H9 (cell line): ENCODE data around the gene PRKCD. TPM values are rescaled to one million over a fixed set of nuclear protein-coding genes. Genes with fewer than 3 reads are reported as not detected.
A peak's percentile ranks its signal among the peaks of the same experiment; 100 is the strongest.

ENCODE experiments used
- DNase-seq: peaks from one replicate; pipeline ENCODE4 v3.0.0-alpha.2; 2017
- H2AFZ ChIP-seq: one replicate; pipeline ENCODE4 v1.6.1; 2013; ENCODE audit warnings: mild to moderate bottlenecking, low read length, control low read depth, moderate library complexity
- H2AK5ac ChIP-seq: 2 replicates; pipeline ENCODE4 v1.6.1; 2013; ENCODE audit warnings: low read length, control low read depth, mixed read lengths; ENCODE audit not compliant: insufficient read length
- H2BK120ac ChIP-seq: one replicate; pipeline ENCODE4 v1.6.1; 2013; ENCODE audit warnings: low read depth, mild to moderate bottlenecking, low read length, control low read depth, inconsistent platforms; ENCODE audit not compliant: poor library complexity, severe bottlenecking
- H2BK12ac ChIP-seq: 2 replicates; pipeline ENCODE4 v1.6.1; 2013; ENCODE audit warnings: low read length, control low read depth, mixed read lengths, low read depth; ENCODE audit not compliant: insufficient read length
- H2BK15ac ChIP-seq: 2 replicates; pipeline ENCODE4 v1.6.1; 2013; ENCODE audit warnings: low read depth, low read length, control low read depth
- H2BK20ac ChIP-seq: one replicate; pipeline ENCODE4 v1.6.1; 2013; ENCODE audit warnings: low read depth, mild to moderate bottlenecking, low read length, control low read depth, inconsistent platforms; ENCODE audit not compliant: poor library complexity, severe bottlenecking
- H2BK5ac ChIP-seq: 2 replicates; pipeline ENCODE4 v1.6.1; 2013; ENCODE audit warnings: low read length, control low read depth, mixed read lengths; ENCODE audit not compliant: insufficient read length
- H3K14ac ChIP-seq: 2 replicates; pipeline ENCODE4 v1.6.1; 2013; ENCODE audit warnings: low read length, control low read depth; ENCODE audit not compliant: insufficient read depth
- H3K18ac ChIP-seq: 2 replicates; pipeline ENCODE4 v1.6.1; 2013; ENCODE audit warnings: low read depth, mild to moderate bottlenecking, mixed read lengths, low read length, control low read depth; ENCODE audit not compliant: insufficient read length
- H3K23ac ChIP-seq: 2 replicates; pipeline ENCODE4 v1.6.1; 2013; ENCODE audit warnings: low read length, control low read depth, mixed read lengths, low read depth; ENCODE audit not compliant: insufficient read length
- H3K23me2 ChIP-seq: 2 replicates; pipeline ENCODE4 v1.6.1; 2013; ENCODE audit warnings: low read depth, mild to moderate bottlenecking, mixed read lengths, low read length, control low read depth; ENCODE audit not compliant: insufficient read length, poor library complexity, severe bottlenecking
- H3K27ac ChIP-seq: 2 replicates; pipeline ENCODE4 v1.5.1; 2013; ENCODE audit warnings: low read length, control low read depth, mixed read lengths, low read depth; ENCODE audit not compliant: insufficient read length
- H3K27me3 ChIP-seq: 2 replicates; pipeline ENCODE4 v1.6.1; 2013; ENCODE audit warnings: low read length, control low read depth, inconsistent platforms; ENCODE audit not compliant: insufficient read depth
- H3K4ac ChIP-seq: 2 replicates; pipeline ENCODE4 v1.6.1; 2013; ENCODE audit warnings: low read depth, mild to moderate bottlenecking, control low read depth, inconsistent platforms, low read length, moderate library complexity
- H3K4me1 ChIP-seq: 2 replicates; pipeline ENCODE4 v1.6.1; 2013; ENCODE audit warnings: low read length, control low read depth, inconsistent platforms; ENCODE audit not compliant: insufficient read depth
- H3K4me2 ChIP-seq: 2 replicates; pipeline ENCODE4 v1.6.1; 2013; ENCODE audit warnings: low read length, control low read depth, mixed read lengths; ENCODE audit not compliant: insufficient read length, insufficient read depth
- H3K56ac ChIP-seq: 2 replicates; pipeline ENCODE4 v1.6.1; 2013; ENCODE audit warnings: low read depth, mild to moderate bottlenecking, mixed read lengths, low read length, control low read depth; ENCODE audit not compliant: insufficient read length
- H3K79me1 ChIP-seq: 2 replicates; pipeline ENCODE4 v1.6.1; 2013; ENCODE audit warnings: low read depth, mild to moderate bottlenecking, moderate library complexity, low read length, control low read depth, inconsistent platforms; ENCODE audit not compliant: insufficient read depth, poor library complexity, severe bottlenecking
- H3K79me2 ChIP-seq: 2 replicates; pipeline ENCODE4 v1.6.1; 2013; ENCODE audit warnings: low read length, control low read depth, inconsistent platforms; ENCODE audit not compliant: insufficient read depth
- H3K9ac ChIP-seq: 2 replicates; pipeline ENCODE4 v1.6.1; 2013; ENCODE audit warnings: low read length, control low read depth, mixed read lengths; ENCODE audit not compliant: insufficient read length; ENCODE audit errors: extremely low read depth
- H3K9me3 ChIP-seq: one replicate; pipeline ENCODE4 v1.6.1; 2013; ENCODE audit warnings: low read depth, low read length, inconsistent platforms; ENCODE audit not compliant: control insufficient read depth
- H3T11ph ChIP-seq: one replicate; pipeline ENCODE4 v1.6.1; 2013; ENCODE audit warnings: mild to moderate bottlenecking, low read length, control low read depth, inconsistent platforms
- H4K20me1 ChIP-seq: one replicate; pipeline ENCODE4 v1.6.1; 2013; ENCODE audit not compliant: control insufficient read depth, insufficient read length, insufficient read depth
- H4K5ac ChIP-seq: 2 replicates; pipeline ENCODE4 v1.6.1; 2013; ENCODE audit warnings: low read depth, mild to moderate bottlenecking, mixed read lengths, low read length, control low read depth; ENCODE audit not compliant: insufficient read length
- H4K8ac ChIP-seq: replicated peaks from 2 replicates; pipeline ENCODE4 v1.6.1; 2013; ENCODE audit warnings: low read length, control low read depth, mixed read lengths, low read depth; ENCODE audit not compliant: insufficient read length
- H4K91ac ChIP-seq: 2 replicates; pipeline ENCODE4 v1.6.1; 2013; ENCODE audit warnings: low read depth, mild to moderate bottlenecking, moderate library complexity, mixed read lengths, low read length, control low read depth; ENCODE audit not compliant: insufficient read length
- H3K27ac Mint-ChIP-seq, 3 experiments: 2 replicates in 2 of 3; 3 replicates in 1 of 3; pipeline ENCODE4 v1.8.0; 2020 to 2021; ENCODE audit warnings: mixed read lengths in 3 of 3, mild to moderate bottlenecking in 1 of 3, moderate library complexity in 1 of 3
- H3K27me3 Mint-ChIP-seq: 2 replicates; pipeline ENCODE4 v1.8.0; 2021; ENCODE audit warnings: low read depth, mild to moderate bottlenecking, moderate library complexity, mixed read lengths
- H3K36me3 Mint-ChIP-seq, 3 experiments: 2 replicates in 2 of 3; 3 replicates in 1 of 3; pipeline ENCODE4 v1.8.0; 2020 to 2021; ENCODE audit warnings: low read depth in 3 of 3, mixed read lengths in 3 of 3; ENCODE audit not compliant: insufficient read depth in 1 of 3
- H3K4me1 Mint-ChIP-seq, 2 experiments: 2 replicates each; pipeline ENCODE4 v1.8.0; 2020; ENCODE audit warnings: mixed read lengths in 2 of 2
- H3K4me3 Mint-ChIP-seq, 2 experiments: 2 replicates in 1 of 2; 3 replicates in 1 of 2; pipeline ENCODE4 v1.8.0; 2020 to 2021; ENCODE audit warnings: mild to moderate bottlenecking in 2 of 2, mixed read lengths in 2 of 2, moderate library complexity in 1 of 2
- H3K9me3 Mint-ChIP-seq, 2 experiments: 2 replicates in 1 of 2; 3 replicates in 1 of 2; pipeline ENCODE4 v1.8.0; 2020; ENCODE audit warnings: mild to moderate bottlenecking in 2 of 2, mixed read lengths in 2 of 2, moderate library complexity in 1 of 2
- WGBS: extraction: QIAGEN DNeasy Blood & Tissue Kit; methylation state at CpG from one replicate; pipeline ENCODE4 v1.1.7; 2013; ENCODE audit warnings: missing lambda C conversion rate, low lambda C conversion rate, mixed read lengths; ENCODE audit not compliant: insufficient read length; ENCODE audit errors: extremely low coverage; 5-methylcytosine and 5-hydroxymethylcytosine counted together
- total RNA-seq: library from RNA; stranded (reverse); gene quantifications from 2 replicates; pipeline ENCODE4 v1.2.1, GENCODE V29; 2021
- TF ChIP-seq, protein P1 (sequence below): fragments of 200-600 bp; sonication (generic); conservative IDR thresholded peaks from 3 replicates; pipeline ENCODE4 v1.8.0; 2021; ENCODE audit warnings: antibody characterized with exemption, mild to moderate bottlenecking

Gene PRKCD
- total RNA-seq, 1 experiment from 2014 or later = 23.7 TPM

DNA sequence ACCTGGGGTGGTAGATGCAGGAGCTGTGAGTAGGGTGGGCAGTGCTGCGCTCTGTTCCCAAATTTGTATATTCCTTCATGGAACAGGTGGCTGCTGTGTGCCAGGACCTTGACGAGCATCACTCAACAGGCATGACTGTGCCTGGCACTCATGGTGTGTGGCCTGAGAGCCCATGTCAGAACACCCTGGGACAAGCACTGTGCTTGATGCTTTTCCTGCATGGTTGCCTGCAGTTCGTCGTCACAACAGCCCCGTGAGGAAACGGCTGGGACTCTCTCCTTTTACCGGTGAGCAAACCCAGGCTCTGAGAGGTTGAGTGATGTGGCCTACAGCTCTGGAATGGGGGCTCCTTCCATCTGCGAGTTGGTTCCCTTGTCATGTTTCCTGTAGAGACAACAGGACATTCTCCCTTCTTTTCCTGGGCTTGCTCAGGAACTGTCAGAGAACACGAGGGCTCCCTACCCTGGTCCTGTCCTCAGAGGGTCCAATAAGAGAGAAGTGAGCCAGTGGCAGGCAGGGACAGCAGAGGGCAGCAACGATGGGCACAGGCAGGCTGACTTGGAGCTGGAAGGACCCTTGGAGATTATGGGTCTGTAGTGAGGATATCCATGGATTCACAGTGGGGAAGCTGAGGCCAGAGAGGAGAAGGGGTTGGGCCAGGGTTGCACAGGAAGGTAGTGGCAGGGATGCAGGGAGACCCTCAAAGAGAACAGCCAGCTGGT is 37.4 kb downstream of the PRKCD start:
- DNase-seq = peak; percentile 59
- H4K91ac ChIP-seq = no peak overlapping the region
- H3K14ac ChIP-seq = no peak overlapping the region
- H4K20me1 ChIP-seq = no peaks in the 10 kb centered on the region
- no peak overlapping the region for H2BK12ac ChIP-seq
- no peaks in the 10 kb centered on the region; the same call in 1 of the 2 replicates for H3K4me1 ChIP-seq
- no peaks in the 10 kb centered on the region for H3K9me3 ChIP-seq
- TF ChIP-seq, protein P1, sequence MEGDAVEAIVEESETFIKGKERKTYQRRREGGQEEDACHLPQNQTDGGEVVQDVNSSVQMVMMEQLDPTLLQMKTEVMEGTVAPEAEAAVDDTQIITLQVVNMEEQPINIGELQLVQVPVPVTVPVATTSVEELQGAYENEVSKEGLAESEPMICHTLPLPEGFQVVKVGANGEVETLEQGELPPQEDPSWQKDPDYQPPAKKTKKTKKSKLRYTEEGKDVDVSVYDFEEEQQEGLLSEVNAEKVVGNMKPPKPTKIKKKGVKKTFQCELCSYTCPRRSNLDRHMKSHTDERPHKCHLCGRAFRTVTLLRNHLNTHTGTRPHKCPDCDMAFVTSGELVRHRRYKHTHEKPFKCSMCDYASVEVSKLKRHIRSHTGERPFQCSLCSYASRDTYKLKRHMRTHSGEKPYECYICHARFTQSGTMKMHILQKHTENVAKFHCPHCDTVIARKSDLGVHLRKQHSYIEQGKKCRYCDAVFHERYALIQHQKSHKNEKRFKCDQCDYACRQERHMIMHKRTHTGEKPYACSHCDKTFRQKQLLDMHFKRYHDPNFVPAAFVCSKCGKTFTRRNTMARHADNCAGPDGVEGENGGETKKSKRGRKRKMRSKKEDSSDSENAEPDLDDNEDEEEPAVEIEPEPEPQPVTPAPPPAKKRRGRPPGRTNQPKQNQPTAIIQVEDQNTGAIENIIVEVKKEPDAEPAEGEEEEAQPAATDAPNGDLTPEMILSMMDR = peak; percentile 41; the same call in 2 of the 3 replicates
- no peak overlapping the region for H3K56ac ChIP-seq
- H3K79me2 ChIP-seq = no peaks in the 10 kb centered on the region
- H4K8ac ChIP-seq = no peak overlapping the region
- H3K9ac ChIP-seq = no peak overlapping the region
- H3T11ph ChIP-seq = no peak overlapping the region
- H3K27ac Mint-ChIP-seq = peak overlapping the region in 1 of 3 experiments; percentile 10; a peak in 1 of 7 replicates
- H3K79me1 ChIP-seq = no peaks in the 10 kb centered on the region
- H3K36me3 Mint-ChIP-seq = peaks cover 0 to 4% (median 0%) of the 10 kb centered on the region in 3 experiments; a peak in 2 of 7 replicates
- H2BK15ac ChIP-seq = no peak overlapping the region
- no peak overlapping the region for H2BK20ac ChIP-seq
- H3K27me3 Mint-ChIP-seq = peaks cover 6% of the 10 kb centered on the region
- no peak overlapping the region for H3K27ac ChIP-seq
- no peak overlapping the region for H3K18ac ChIP-seq
- no peak overlapping the region for H3K4me3 Mint-ChIP-seq
- no peak overlapping the region for H2BK120ac ChIP-seq
- H3K27me3 ChIP-seq = no peaks in the 10 kb centered on the region
- H3K23ac ChIP-seq = no peak overlapping the region
- H3K23me2 ChIP-seq = no peaks in the 10 kb centered on the region
- no peak overlapping the region for H2AK5ac ChIP-seq
- H2AFZ ChIP-seq = no peak overlapping the region
- H3K9me3 Mint-ChIP-seq = peaks cover 0 to 3% of the 10 kb centered on the region in 2 experiments; a peak in 2 of 5 replicates
- H3K4ac ChIP-seq = no peak overlapping the region
- H4K5ac ChIP-seq = no peak overlapping the region
- no CpG with 5 or more reads among the region's 10 CpGs for WGBS
- H2BK5ac ChIP-seq = no peak overlapping the region
- peaks cover 15 to 26% of the 10 kb centered on the region in 2 experiments for H3K4me1 Mint-ChIP-seq
- H3K4me2 ChIP-seq = no peak overlapping the region
